ENCODE measurements around the gene PNPLA1. TPM values are rescaled to one million over a fixed set of nuclear protein-coding genes. Genes with fewer than 3 reads are reported as not detected.

Gene PNPLA1
- total and polyA plus RNA-seq, 7 donors, result 0.04 to 0.05 TPM; not detected in 5

- WGBS, 3 donors, result 72 to 81% (median 74%) methylated on average over 6 of the region's 6 CpGs
- intact Hi-C loops (cut with DNase I), result no loop called here
- H3K27me3 ChIP-seq (ENCODE audit: insufficient read depth in 3 of 3, low read length in 2 of 3), result peaks cover 0 to 16% (median 2%) of the 10 kb centered on the region in 3 donors
- H3K36me3 ChIP-seq (ENCODE audit: insufficient read depth in 1 of 2, low read depth in 1 of 2), result no peaks in the 10 kb centered on the region
- H3K4me1 ChIP-seq, result no peaks in the 10 kb centered on the region
- TF ChIP-seq, protein P1, sequence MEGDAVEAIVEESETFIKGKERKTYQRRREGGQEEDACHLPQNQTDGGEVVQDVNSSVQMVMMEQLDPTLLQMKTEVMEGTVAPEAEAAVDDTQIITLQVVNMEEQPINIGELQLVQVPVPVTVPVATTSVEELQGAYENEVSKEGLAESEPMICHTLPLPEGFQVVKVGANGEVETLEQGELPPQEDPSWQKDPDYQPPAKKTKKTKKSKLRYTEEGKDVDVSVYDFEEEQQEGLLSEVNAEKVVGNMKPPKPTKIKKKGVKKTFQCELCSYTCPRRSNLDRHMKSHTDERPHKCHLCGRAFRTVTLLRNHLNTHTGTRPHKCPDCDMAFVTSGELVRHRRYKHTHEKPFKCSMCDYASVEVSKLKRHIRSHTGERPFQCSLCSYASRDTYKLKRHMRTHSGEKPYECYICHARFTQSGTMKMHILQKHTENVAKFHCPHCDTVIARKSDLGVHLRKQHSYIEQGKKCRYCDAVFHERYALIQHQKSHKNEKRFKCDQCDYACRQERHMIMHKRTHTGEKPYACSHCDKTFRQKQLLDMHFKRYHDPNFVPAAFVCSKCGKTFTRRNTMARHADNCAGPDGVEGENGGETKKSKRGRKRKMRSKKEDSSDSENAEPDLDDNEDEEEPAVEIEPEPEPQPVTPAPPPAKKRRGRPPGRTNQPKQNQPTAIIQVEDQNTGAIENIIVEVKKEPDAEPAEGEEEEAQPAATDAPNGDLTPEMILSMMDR (IDR thresholded peaks at IDR 0.05), result no peak
- no peak overlapping the region for H3K4me3 ChIP-seq
- no peak overlapping the region for H3K27ac ChIP-seq
- H3K9me3 ChIP-seq, result no peaks in the 10 kb centered on the region
- ATAC-seq, result no peak
- DNase-seq, result no peak
Observed at GRCh38 chr6:36292170-36292569, 22.3 kb downstream of the PNPLA1 start.

DNA sequence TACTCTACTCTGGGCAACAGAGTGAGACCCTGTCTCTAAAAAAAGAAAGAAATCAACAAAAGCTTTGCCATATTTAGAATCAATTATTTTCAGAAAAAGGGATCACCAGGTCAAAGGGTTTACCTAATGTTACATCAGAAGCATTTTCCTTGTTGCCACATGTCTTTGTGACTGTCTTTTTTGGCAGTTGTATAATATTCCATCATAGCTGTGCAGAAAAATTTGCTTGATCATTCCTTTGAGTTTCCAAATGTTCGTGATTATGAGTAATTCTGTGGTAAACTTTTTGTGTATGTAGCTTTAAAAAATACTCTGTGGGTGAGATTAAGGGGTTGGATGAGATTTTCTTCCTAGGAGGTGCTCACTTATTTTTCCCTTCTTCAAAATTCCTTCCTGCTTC, 26.4 kb downstream of the PNPLA1 start:
- intact Hi-C loops (cut with DNase I), result no loop called here
- ATAC-seq, result no peak
- Histone ChIP-seq H3K4me1 (no peaks in the 10 kb centered on the region), H3K4me3 (no peak overlapping the region), H3K36me3 (ENCODE audit: insufficient read depth in 1 of 2, low read depth in 1 of 2) (no peaks in the 10 kb centered on the region), H3K27ac (no peak overlapping the region), H3K9me3 (no peaks in the 10 kb centered on the region), H3K27me3 (ENCODE audit: insufficient read depth in 3 of 3, low read length in 2 of 3) (peaks cover 0 to 2% (median 0%) of the 10 kb centered on the region in 3 donors)
- 31 to 62% (median 49%) methylated on average over 1 of the region's 1 CpG for WGBS, 3 donors
- TF ChIP-seq, protein P1 (IDR thresholded peaks at IDR 0.05), result no peak
- DNase-seq, result no peak

GRCh38 chr6:36297051-36297450, 27.2 kb downstream of the PNPLA1 start:
- ATAC-seq (no peak), DNase-seq (no peak)
- H3K36me3 ChIP-seq (ENCODE audit: insufficient read depth in 1 of 2, low read depth in 1 of 2), result no peaks in the 10 kb centered on the region
- no peaks in the 10 kb centered on the region for H3K9me3 ChIP-seq
- H3K27ac ChIP-seq, result no peak overlapping the region
- no peaks in the 10 kb centered on the region for H3K4me1 ChIP-seq
- peaks cover 0 to 7% (median 2%) of the 10 kb centered on the region in 3 donors for H3K27me3 ChIP-seq (ENCODE audit: insufficient read depth in 3 of 3, low read length in 2 of 3)
- TF ChIP-seq, protein P1 (IDR thresholded peaks at IDR 0.05), result no peak
- no peak overlapping the region for H3K4me3 ChIP-seq
- intact Hi-C loops (cut with DNase I), result no loop called here
- WGBS, 3 donors, result 71 to 75% (median 73%) methylated on average over 6 of the region's 6 CpGs

DNA sequence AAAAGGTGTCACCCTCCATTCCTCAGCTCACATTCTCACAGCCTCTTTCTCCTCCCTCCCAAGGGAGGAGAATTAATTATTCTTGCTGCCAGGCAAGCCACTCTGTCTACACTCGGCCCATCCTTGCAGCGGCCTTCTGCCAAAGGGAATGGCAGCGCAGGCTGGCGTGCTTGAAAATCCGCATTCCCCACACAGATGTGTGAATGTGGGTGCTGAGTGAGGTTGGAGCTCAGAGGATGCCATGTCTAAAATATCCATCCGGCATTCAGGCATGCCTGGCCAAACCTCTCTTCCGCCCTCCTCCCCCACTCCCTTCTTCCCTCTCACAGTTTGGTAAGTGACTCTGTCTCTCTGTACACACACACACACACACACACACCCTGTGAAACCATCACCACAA, 27.7 kb downstream of the PNPLA1 start:
- intact Hi-C loops (cut with DNase I), result no loop called here
- H3K27me3 ChIP-seq (ENCODE audit: insufficient read depth in 3 of 3, low read length in 2 of 3), result peaks cover 0 to 10% (median 0%) of the 10 kb centered on the region in 3 donors
- H3K36me3 ChIP-seq (ENCODE audit: insufficient read depth in 1 of 2, low read depth in 1 of 2), result no peaks in the 10 kb centered on the region
- DNase-seq, result no peak
- H3K4me1 ChIP-seq, result no peaks in the 10 kb centered on the region
- ATAC-seq, result no peak
- WGBS, 3 donors, result 61 to 63% (median 61%) methylated on average over 7 of the region's 7 CpGs
- TF ChIP-seq, protein P1 (IDR thresholded peaks at IDR 0.05), result no peak
- no peak overlapping the region for H3K27ac ChIP-seq
- H3K4me3 ChIP-seq, result no peak overlapping the region
- no peaks in the 10 kb centered on the region for H3K9me3 ChIP-seq

DNA sequence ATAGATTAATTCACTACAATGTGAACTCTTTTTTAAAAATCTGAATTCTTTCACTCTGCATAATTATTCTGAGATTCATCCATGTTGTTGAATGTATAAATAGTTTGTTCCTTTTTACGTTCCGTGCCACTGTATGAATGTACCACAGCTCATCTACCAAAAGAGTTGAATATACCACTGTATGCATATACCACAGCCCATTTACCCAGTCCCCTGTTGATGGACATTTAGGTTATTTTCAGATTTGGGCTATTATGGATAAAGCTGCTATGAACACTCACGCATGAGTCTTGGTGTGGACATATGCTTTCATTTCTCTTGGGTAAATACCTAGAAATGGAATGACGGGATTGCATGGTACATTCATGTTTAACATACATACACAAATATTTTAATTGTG, 28.2 kb downstream of the PNPLA1 start:
- H3K4me3 ChIP-seq, result no peak overlapping the region
- H3K27me3 ChIP-seq (ENCODE audit: insufficient read depth in 3 of 3, low read length in 2 of 3), result peaks cover 0 to 10% (median 0%) of the 10 kb centered on the region in 3 donors
- DNase-seq, result no peak
- WGBS, 3 donors, result 85 to 89% (median 86%) methylated on average over 4 of the region's 4 CpGs
- no peak for ATAC-seq
- H3K27ac ChIP-seq, result no peak overlapping the region
- H3K36me3 ChIP-seq (ENCODE audit: insufficient read depth in 1 of 2, low read depth in 1 of 2), result no peaks in the 10 kb centered on the region
- H3K4me1 ChIP-seq, result no peaks in the 10 kb centered on the region
- intact Hi-C loops (cut with DNase I), result no loop called here
- H3K9me3 ChIP-seq, result no peaks in the 10 kb centered on the region
- TF ChIP-seq, protein P1 (IDR thresholded peaks at IDR 0.05), result no peak

Data from psoas muscle (tissue), 8 donors.